ENCODE results near the gene GALNT15. TPM values are rescaled to one million over a fixed set of nuclear protein-coding genes. Genes with fewer than 3 reads are reported as not detected.

The GALNT15 gene
- total and polyA plus RNA-seq, 2 donors (not counting 1 experiment from before 2014, with no cell fraction given), result not detected

GRCh38 chr3:16211176-16211904, 36.9 kb downstream of the GALNT15 start:
- no peak overlapping the region for H2AFZ ChIP-seq (ENCODE audit: insufficient read depth, low read depth, low read length, poor library complexity, severe bottlenecking)
- TF ChIP-seq EZH2 (IDR thresholded peaks at IDR 0.05; ENCODE audit: borderline replicate concordance, insufficient read depth, low read depth, low read length, poor library complexity, severe bottlenecking) (no peak), CTCF (IDR thresholded peaks at IDR 0.05) (no peak)
- no peak overlapping the region for H3K4me2 ChIP-seq (replicated peaks; ENCODE audit: low read depth, low read length, poor library complexity, severe bottlenecking)
- Mint-ChIP-seq H3K27me3 (peaks cover 7% of the 10 kb centered on the region), H3K9me3 (ENCODE audit: insufficient read depth) (no peaks in the 10 kb centered on the region), H3K4me1 (no peaks in the 10 kb centered on the region), H3K4me3 (no peak overlapping the region), H3K27ac (no peak overlapping the region)
- H3K4me1 ChIP-seq (ENCODE audit: control insufficient read depth in 2 of 2, insufficient read depth in 2 of 2, low read length in 2 of 2), result no peaks in the 10 kb centered on the region
- H3K36me3 ChIP-seq (replicated peaks in 1 of 2; ENCODE audit: control extremely low read depth in 1 of 2, control insufficient read depth in 1 of 2, extremely low read depth in 1 of 2, insufficient read depth in 2 of 2, low read length in 1 of 2), result no peaks in the 10 kb centered on the region
- POLR2A ChIA-PET, result no interaction called here
- H3K27ac ChIP-seq (ENCODE audit: low read length in 2 of 2), result no peak overlapping the region
- intact Hi-C loops (cut with micrococcal nuclease), result no loop called here
- DNase-seq, result no peak
- WGBS (ENCODE audit: insufficient coverage), result 85% methylated on average over 5 of the region's 9 CpGs
- no peaks in the 10 kb centered on the region for H3K27me3 ChIP-seq (replicated peaks in 1 of 4; ENCODE audit: control extremely low read depth in 1 of 4, control insufficient read depth in 3 of 4, insufficient read depth in 4 of 4, low read length in 3 of 4)
- no peak for ATAC-seq (ENCODE audit: low read depth)
- no peaks in the 10 kb centered on the region for H3K79me2 ChIP-seq (ENCODE audit: control insufficient read depth, insufficient read depth, low read length)
- H3K9ac ChIP-seq (ENCODE audit: low read length), result no peak overlapping the region
- H3K4me3 ChIP-seq (ENCODE audit: control extremely low read depth in 1 of 5, extremely low read depth in 1 of 5, insufficient read depth in 1 of 5, low read depth in 2 of 5, low read length in 4 of 5), result no peak overlapping the region
- no peaks in the 10 kb centered on the region for H4K20me1 ChIP-seq (ENCODE audit: control insufficient read depth, insufficient read depth, low read length, poor library complexity, severe bottlenecking)
- CTCF ChIA-PET, result no interaction called here
- H3K9me3 ChIP-seq (ENCODE audit: control extremely low read depth in 1 of 3, control insufficient read depth in 2 of 3, insufficient read depth in 1 of 3, low read length in 2 of 3), result no peaks in the 10 kb centered on the region

- Mint-ChIP-seq H3K4me3 (no peak overlapping the region), H3K27me3 (peaks cover 10% of the 10 kb centered on the region), H3K27ac (no peak overlapping the region), H3K4me1 (no peaks in the 10 kb centered on the region), H3K9me3 (ENCODE audit: insufficient read depth) (no peaks in the 10 kb centered on the region)
- DNase-seq, result no peak
- Histone ChIP-seq H3K4me2 (replicated peaks; ENCODE audit: low read depth, low read length, poor library complexity, severe bottlenecking) (no peak overlapping the region), H3K4me3 (ENCODE audit: control extremely low read depth in 1 of 5, extremely low read depth in 1 of 5, insufficient read depth in 1 of 5, low read depth in 2 of 5, low read length in 4 of 5) (no peak overlapping the region), H3K27me3 (replicated peaks in 1 of 4; ENCODE audit: control extremely low read depth in 1 of 4, control insufficient read depth in 3 of 4, insufficient read depth in 4 of 4, low read length in 3 of 4) (peaks cover 0 to 4% (median 0%) of the 10 kb centered on the region in 4 experiments), H3K36me3 (replicated peaks in 1 of 2; ENCODE audit: control extremely low read depth in 1 of 2, control insufficient read depth in 1 of 2, extremely low read depth in 1 of 2, insufficient read depth in 2 of 2, low read length in 1 of 2) (no peaks in the 10 kb centered on the region), H3K79me2 (ENCODE audit: control insufficient read depth, insufficient read depth, low read length) (no peaks in the 10 kb centered on the region), H3K27ac (ENCODE audit: low read length in 2 of 2) (no peak overlapping the region), H3K4me1 (ENCODE audit: control insufficient read depth in 2 of 2, insufficient read depth in 2 of 2, low read length in 2 of 2) (no peaks in the 10 kb centered on the region), H3K9me3 (ENCODE audit: control extremely low read depth in 1 of 3, control insufficient read depth in 2 of 3, insufficient read depth in 1 of 3, low read length in 2 of 3) (no peaks in the 10 kb centered on the region), H4K20me1 (ENCODE audit: control insufficient read depth, insufficient read depth, low read length, poor library complexity, severe bottlenecking) (no peaks in the 10 kb centered on the region), H3K9ac (ENCODE audit: low read length) (no peak overlapping the region), H2AFZ (ENCODE audit: insufficient read depth, low read depth, low read length, poor library complexity, severe bottlenecking) (no peak overlapping the region)
- CTCF ChIA-PET, result no interaction called here
- 93% methylated on average over 2 of the region's 4 CpGs for WGBS (ENCODE audit: insufficient coverage)
- intact Hi-C loops (cut with micrococcal nuclease), result no loop called here
- ATAC-seq (ENCODE audit: low read depth), result no peak
- POLR2A ChIA-PET, result no interaction called here
- TF ChIP-seq EZH2 (IDR thresholded peaks at IDR 0.05; ENCODE audit: borderline replicate concordance, insufficient read depth, low read depth, low read length, poor library complexity, severe bottlenecking) (no peak), CTCF (IDR thresholded peaks at IDR 0.05) (no peak)
Observed at GRCh38 chr3:16214366-16214765, 39.9 kb downstream of the GALNT15 start.

Measured in B cell (primary cell).